Measurements from ENCODE around the gene POLD3. TPM values are rescaled to one million over a fixed set of nuclear protein-coding genes. Genes with fewer than 3 reads are reported as not detected.

Gene POLD3
- polyA plus RNA-seq, 1 donor from 2014 or later: 16.8 TPM

- Histone ChIP-seq H2AFZ (ENCODE audit: low read depth, low read length) (no peak overlapping the region), H4K20me1 (ENCODE audit: insufficient read depth) (no peaks in the 10 kb centered on the region), H3K27me3 (ENCODE audit: insufficient read depth, low read depth, low read length) (no peaks in the 10 kb centered on the region), H3K27ac (ENCODE audit: low read length) (no peak overlapping the region), H3K9me3 (ENCODE audit: low read length) (no peaks in the 10 kb centered on the region), H3K4me2 (ENCODE audit: low read length) (no peak overlapping the region), H3K9me2 (ENCODE audit: insufficient read depth, low read length) (no peaks in the 10 kb centered on the region), H3K79me2 (replicated peaks; ENCODE audit: insufficient read depth, low read length) (no peaks in the 10 kb centered on the region), H3F3A (ENCODE audit: insufficient read depth, low read length, poor library complexity, severe bottlenecking) (no peaks in the 10 kb centered on the region), H3K36me3 (ENCODE audit: insufficient read depth, low read length) (no peaks in the 10 kb centered on the region), H3K4me3 (ENCODE audit: low read length) (no peak overlapping the region), H3K9ac (ENCODE audit: low read length) (no peak overlapping the region)
- TF ChIP-seq SMC3 (conservative IDR thresholded peaks at IDR 0.05; ENCODE audit: poor library complexity) (no peak), TAF1 (IDR thresholded peaks at IDR 0.05; ENCODE audit: low read depth) (no peak), POLR2AphosphoS5 (IDR thresholded peaks at IDR 0.05) (no peak), EZH2 (IDR thresholded peaks at IDR 0.05; ENCODE audit: borderline replicate concordance, insufficient read depth, low read length, poor library complexity, severe bottlenecking) (no peak), EP300 (conservative IDR thresholded peaks at IDR 0.05; ENCODE audit: poor library complexity, severe bottlenecking) (no peak), MXI1 (conservative IDR thresholded peaks at IDR 0.05; ENCODE audit: poor library complexity, severe bottlenecking) (no peak), RAD21 (conservative IDR thresholded peaks at IDR 0.05) (no peak)
- TF ChIP-seq, protein P1, sequence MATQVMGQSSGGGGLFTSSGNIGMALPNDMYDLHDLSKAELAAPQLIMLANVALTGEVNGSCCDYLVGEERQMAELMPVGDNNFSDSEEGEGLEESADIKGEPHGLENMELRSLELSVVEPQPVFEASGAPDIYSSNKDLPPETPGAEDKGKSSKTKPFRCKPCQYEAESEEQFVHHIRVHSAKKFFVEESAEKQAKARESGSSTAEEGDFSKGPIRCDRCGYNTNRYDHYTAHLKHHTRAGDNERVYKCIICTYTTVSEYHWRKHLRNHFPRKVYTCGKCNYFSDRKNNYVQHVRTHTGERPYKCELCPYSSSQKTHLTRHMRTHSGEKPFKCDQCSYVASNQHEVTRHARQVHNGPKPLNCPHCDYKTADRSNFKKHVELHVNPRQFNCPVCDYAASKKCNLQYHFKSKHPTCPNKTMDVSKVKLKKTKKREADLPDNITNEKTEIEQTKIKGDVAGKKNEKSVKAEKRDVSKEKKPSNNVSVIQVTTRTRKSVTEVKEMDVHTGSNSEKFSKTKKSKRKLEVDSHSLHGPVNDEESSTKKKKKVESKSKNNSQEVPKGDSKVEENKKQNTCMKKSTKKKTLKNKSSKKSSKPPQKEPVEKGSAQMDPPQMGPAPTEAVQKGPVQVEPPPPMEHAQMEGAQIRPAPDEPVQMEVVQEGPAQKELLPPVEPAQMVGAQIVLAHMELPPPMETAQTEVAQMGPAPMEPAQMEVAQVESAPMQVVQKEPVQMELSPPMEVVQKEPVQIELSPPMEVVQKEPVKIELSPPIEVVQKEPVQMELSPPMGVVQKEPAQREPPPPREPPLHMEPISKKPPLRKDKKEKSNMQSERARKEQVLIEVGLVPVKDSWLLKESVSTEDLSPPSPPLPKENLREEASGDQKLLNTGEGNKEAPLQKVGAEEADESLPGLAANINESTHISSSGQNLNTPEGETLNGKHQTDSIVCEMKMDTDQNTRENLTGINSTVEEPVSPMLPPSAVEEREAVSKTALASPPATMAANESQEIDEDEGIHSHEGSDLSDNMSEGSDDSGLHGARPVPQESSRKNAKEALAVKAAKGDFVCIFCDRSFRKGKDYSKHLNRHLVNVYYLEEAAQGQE (IDR thresholded peaks at IDR 0.05; ENCODE audit: borderline replicate concordance): no peak
- TF ChIP-seq, protein P2, sequence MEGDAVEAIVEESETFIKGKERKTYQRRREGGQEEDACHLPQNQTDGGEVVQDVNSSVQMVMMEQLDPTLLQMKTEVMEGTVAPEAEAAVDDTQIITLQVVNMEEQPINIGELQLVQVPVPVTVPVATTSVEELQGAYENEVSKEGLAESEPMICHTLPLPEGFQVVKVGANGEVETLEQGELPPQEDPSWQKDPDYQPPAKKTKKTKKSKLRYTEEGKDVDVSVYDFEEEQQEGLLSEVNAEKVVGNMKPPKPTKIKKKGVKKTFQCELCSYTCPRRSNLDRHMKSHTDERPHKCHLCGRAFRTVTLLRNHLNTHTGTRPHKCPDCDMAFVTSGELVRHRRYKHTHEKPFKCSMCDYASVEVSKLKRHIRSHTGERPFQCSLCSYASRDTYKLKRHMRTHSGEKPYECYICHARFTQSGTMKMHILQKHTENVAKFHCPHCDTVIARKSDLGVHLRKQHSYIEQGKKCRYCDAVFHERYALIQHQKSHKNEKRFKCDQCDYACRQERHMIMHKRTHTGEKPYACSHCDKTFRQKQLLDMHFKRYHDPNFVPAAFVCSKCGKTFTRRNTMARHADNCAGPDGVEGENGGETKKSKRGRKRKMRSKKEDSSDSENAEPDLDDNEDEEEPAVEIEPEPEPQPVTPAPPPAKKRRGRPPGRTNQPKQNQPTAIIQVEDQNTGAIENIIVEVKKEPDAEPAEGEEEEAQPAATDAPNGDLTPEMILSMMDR (IDR thresholded peaks at IDR 0.05; ENCODE audit: poor library complexity, severe bottlenecking): no peak
Measured at GRCh38 chr11:74626130-74626529, 33.7 kb downstream of the POLD3 start.

GRCh38 chr11:74626604-74627003 lies 34.2 kb downstream of the POLD3 start:
- Histone ChIP-seq H3K79me2 (replicated peaks; ENCODE audit: insufficient read depth, low read length) (no peaks in the 10 kb centered on the region), H3K4me2 (ENCODE audit: low read length) (no peak overlapping the region), H3K9ac (ENCODE audit: low read length) (no peak overlapping the region), H3K4me3 (ENCODE audit: low read length) (no peak overlapping the region), H3K27ac (ENCODE audit: low read length) (no peak overlapping the region), H3K9me2 (ENCODE audit: insufficient read depth, low read length) (no peaks in the 10 kb centered on the region), H3K9me3 (ENCODE audit: low read length) (no peaks in the 10 kb centered on the region), H3K27me3 (ENCODE audit: insufficient read depth, low read depth, low read length) (no peaks in the 10 kb centered on the region), H3F3A (ENCODE audit: insufficient read depth, low read length, poor library complexity, severe bottlenecking) (no peaks in the 10 kb centered on the region), H2AFZ (ENCODE audit: low read depth, low read length) (no peak overlapping the region), H3K36me3 (ENCODE audit: insufficient read depth, low read length) (no peaks in the 10 kb centered on the region), H4K20me1 (ENCODE audit: insufficient read depth) (no peaks in the 10 kb centered on the region)
- TF ChIP-seq EP300 (conservative IDR thresholded peaks at IDR 0.05; ENCODE audit: poor library complexity, severe bottlenecking): no peak
- no peak for TF ChIP-seq RAD21 (conservative IDR thresholded peaks at IDR 0.05)
- TF ChIP-seq EZH2 (IDR thresholded peaks at IDR 0.05; ENCODE audit: borderline replicate concordance, insufficient read depth, low read length, poor library complexity, severe bottlenecking): no peak
- no peak for TF ChIP-seq POLR2AphosphoS5 (IDR thresholded peaks at IDR 0.05)
- TF ChIP-seq MXI1 (conservative IDR thresholded peaks at IDR 0.05; ENCODE audit: poor library complexity, severe bottlenecking): no peak
- TF ChIP-seq SMC3 (conservative IDR thresholded peaks at IDR 0.05; ENCODE audit: poor library complexity): no peak
- TF ChIP-seq, protein P1 (IDR thresholded peaks at IDR 0.05; ENCODE audit: borderline replicate concordance): no peak
- TF ChIP-seq, protein P2 (IDR thresholded peaks at IDR 0.05; ENCODE audit: poor library complexity, severe bottlenecking): no peak
- TF ChIP-seq TAF1 (IDR thresholded peaks at IDR 0.05; ENCODE audit: low read depth): no peak
